SK-N-SH (cell line): ENCODE data around the gene RC3H2. TPM values are rescaled to one million over a fixed set of nuclear protein-coding genes. Genes with fewer than 3 reads are reported as not detected.
"Not testable (repeated sequence)": the region's sequence is repeated elsewhere in the genome, so short reads cannot be mapped to it uniquely, and the experiment has no call there.

ENCODE experiments used
- CTCF ChIA-PET: fragments of 300-600, 350-600 bp; formaldehyde crosslinking; extraction: SDS; loops from one replicate; lab custom pipeline; 2021; lab: Yijun Ruan, JAX
- POLR2A ChIA-PET: fragments of 350-600 bp; sonication (Branson Sonifier 250); formaldehyde crosslinking; extraction: SDS; loops from one replicate; lab custom pipeline; 2020; ENCODE audit warnings: antibody characterized with exemption, inconsistent platforms; lab: Yijun Ruan, JAX
- DNase-seq: peaks from one replicate; pipeline ENCODE4 v3.0.0; 2012
- H2AFZ ChIP-seq: fragments of 200-600 bp; sonication (generic); 2 replicates; pipeline ENCODE4 v1.8.1; 2016; ENCODE audit warnings: antibody characterized with exemption, mild to moderate bottlenecking, low read depth
- H3F3A ChIP-seq: fragments of 200-600 bp; sonication (generic); replicated peaks from 2 replicates; pipeline ENCODE3; 2016; ENCODE audit warnings: antibody characterized with exemption, mild to moderate bottlenecking; ENCODE audit not compliant: insufficient read depth
- H3K27ac ChIP-seq, 2 experiments: fragments of 200-500 bp in 1 of 2; fragments of 200-600 bp in 1 of 2; sonication (Bioruptor generic) in 1 of 2; sonication (generic), shearing (Covaris generic) in 1 of 2; 2 replicates each; pipeline versions ENCODE4 v1.5.1 to v1.6.1; 2014 to 2016; ENCODE audit warnings: low read depth in 2 of 2, inconsistent platforms in 1 of 2, low read length in 1 of 2, mild to moderate bottlenecking in 1 of 2, mixed read lengths in 1 of 2
- H3K27me3 ChIP-seq: fragments of 200-600 bp; sonication (generic), shearing (Covaris generic); 2 replicates; pipeline ENCODE4 v1.6.1; 2016; ENCODE audit warnings: mixed run types; ENCODE audit not compliant: insufficient read depth
- H3K36me3 ChIP-seq, 2 experiments: fragments of 200-500 bp in 1 of 2; fragments of 200-600 bp in 1 of 2; sonication (Bioruptor generic) in 1 of 2; sonication (generic) in 1 of 2; replicated peaks in 1 of 2; 2 replicates each; pipeline versions ENCODE3 to v1.5.1; 2014 to 2016; ENCODE audit warnings: low read length in 1 of 2, mild to moderate bottlenecking in 1 of 2; ENCODE audit not compliant: insufficient read depth in 2 of 2, control insufficient read depth in 1 of 2
- H3K4me1 ChIP-seq, 2 experiments: fragments of 200-500 bp in 1 of 2; fragments of 200-600 bp in 1 of 2; sonication (Bioruptor generic) in 1 of 2; sonication (generic), shearing (Covaris generic) in 1 of 2; 2 replicates each; pipeline versions ENCODE4 v1.5.1 to v1.6.1; 2014 to 2016; ENCODE audit warnings: low read depth in 1 of 2, low read length in 1 of 2, mixed run types in 1 of 2; ENCODE audit not compliant: insufficient read depth in 2 of 2, control insufficient read depth in 1 of 2
- H3K4me2 ChIP-seq: fragments of 200-600 bp; sonication (generic), shearing (Covaris generic); 2 replicates; pipeline ENCODE4 v1.6.1; 2017; ENCODE audit warnings: mixed run types
- H3K4me3 ChIP-seq, 2 experiments: fragments of 200-500 bp in 1 of 2; fragments of 200-600 bp in 1 of 2; sonication (Bioruptor generic) in 1 of 2; sonication (generic), shearing (Covaris generic) in 1 of 2; 2 replicates each; pipeline versions ENCODE4 v1.5.1 to v1.8.1; 2014 to 2016; ENCODE audit warnings: low read depth in 2 of 2, inconsistent platforms in 1 of 2, low read length in 1 of 2, mild to moderate bottlenecking in 1 of 2, mixed read lengths in 1 of 2, moderate library complexity in 1 of 2
- H3K79me2 ChIP-seq: fragments of 200-600 bp; sonication (generic); 2 replicates; pipeline ENCODE4 v1.8.1; 2017; ENCODE audit warnings: mild to moderate bottlenecking; ENCODE audit not compliant: insufficient read depth
- H3K9ac ChIP-seq: fragments of 200-600 bp; sonication (generic); 2 replicates; pipeline ENCODE4 v1.6.1; 2017; ENCODE audit warnings: mixed run types
- H3K9me2 ChIP-seq: fragments of 200-600 bp; sonication (generic); 2 replicates; pipeline ENCODE4 v1.6.1; 2017; ENCODE audit warnings: mixed run types
- H3K9me3 ChIP-seq: fragments of 200-600 bp; sonication (generic); 2 replicates; pipeline ENCODE4 v1.6.1; 2017; ENCODE audit warnings: mixed run types, mild to moderate bottlenecking, moderate library complexity
- H4K20me1 ChIP-seq: fragments of 200-600 bp; sonication (generic); 2 replicates; pipeline ENCODE4 v1.6.1; 2017; ENCODE audit warnings: mild to moderate bottlenecking, mixed run types; ENCODE audit not compliant: insufficient read depth
- CHD2 ChIP-seq: fragments of 150-350 bp; IDR thresholded peaks from 2 replicates; pipeline ENCODE4 v1.6.1; 2018; ENCODE audit warnings: low read length; ENCODE audit not compliant: partially characterized antibody
- FOXM1 ChIP-seq: IDR thresholded peaks from 2 replicates; pipeline ENCODE4 v1.4.0; 2012; ENCODE audit warnings: low read depth, mild to moderate bottlenecking
- JUND ChIP-seq: IDR thresholded peaks from 2 replicates; pipeline ENCODE4 v1.4.0; 2012
- MXI1 ChIP-seq: IDR thresholded peaks from 2 replicates; pipeline ENCODE4 v1.6.1; 2012; ENCODE audit warnings: mild to moderate bottlenecking, low read depth, low read length, improper control_type of control experiment
- WGBS: methylation state at CpG from one replicate; pipeline ENCODE4 v1.1.6; 2017; ENCODE audit warnings: low lambda C conversion rate; 5-methylcytosine and 5-hydroxymethylcytosine counted together
- polyA plus RNA-seq, 3 experiments: library from polyadenylated mRNA; depleted of rRNA; stranded (reverse); fragments of >200 nt; gene quantifications; 2 replicates each; pipeline ENCODE4 v1.2.3, GENCODE V29; 2012
- TF ChIP-seq, protein P1 (sequence below): fragments of 150-350 bp; IDR thresholded peaks from 2 replicates; pipeline ENCODE4 v1.6.1; 2016; ENCODE audit warnings: mild to moderate bottlenecking, low read depth, low read length
- TF ChIP-seq, protein P2 (sequence below): fragments of 200-600 bp; sonication (generic); IDR thresholded peaks from 2 replicates; pipeline ENCODE4 v1.6.1; 2017; ENCODE audit warnings: antibody characterized with exemption, mild to moderate bottlenecking, moderate library complexity

RC3H2 gene
- polyA plus RNA-seq, 1 of the 3 experiments (the other 2 are of a cell fraction) = 12.4 TPM

DNA sequence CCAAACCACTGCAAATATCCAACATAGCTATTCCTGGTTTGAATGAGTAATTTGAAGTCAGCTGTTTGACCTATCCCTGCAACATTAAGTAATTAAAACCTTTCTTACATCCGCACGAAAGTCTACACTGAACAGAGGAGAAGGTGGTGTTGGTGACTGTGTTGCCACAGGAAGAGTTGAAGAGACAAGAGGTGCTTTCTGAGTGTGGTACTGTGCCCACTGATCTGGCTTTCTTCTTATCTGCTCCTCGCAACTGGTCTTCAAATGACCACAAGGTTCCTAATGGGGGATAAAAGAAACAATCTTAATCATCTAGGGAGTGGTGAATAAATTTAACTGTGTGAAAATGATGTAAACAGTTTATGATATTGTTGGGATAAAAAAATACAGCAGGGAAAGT is 47.3 kb downstream of the RC3H2 start:
- TF ChIP-seq FOXM1 = no peak
- TF ChIP-seq, protein P1, sequence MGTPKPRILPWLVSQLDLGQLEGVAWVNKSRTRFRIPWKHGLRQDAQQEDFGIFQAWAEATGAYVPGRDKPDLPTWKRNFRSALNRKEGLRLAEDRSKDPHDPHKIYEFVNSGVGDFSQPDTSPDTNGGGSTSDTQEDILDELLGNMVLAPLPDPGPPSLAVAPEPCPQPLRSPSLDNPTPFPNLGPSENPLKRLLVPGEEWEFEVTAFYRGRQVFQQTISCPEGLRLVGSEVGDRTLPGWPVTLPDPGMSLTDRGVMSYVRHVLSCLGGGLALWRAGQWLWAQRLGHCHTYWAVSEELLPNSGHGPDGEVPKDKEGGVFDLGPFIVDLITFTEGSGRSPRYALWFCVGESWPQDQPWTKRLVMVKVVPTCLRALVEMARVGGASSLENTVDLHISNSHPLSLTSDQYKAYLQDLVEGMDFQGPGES = no peak
- no peak for TF ChIP-seq CHD2
- H3F3A ChIP-seq = no peaks in the 10 kb centered on the region

DNA sequence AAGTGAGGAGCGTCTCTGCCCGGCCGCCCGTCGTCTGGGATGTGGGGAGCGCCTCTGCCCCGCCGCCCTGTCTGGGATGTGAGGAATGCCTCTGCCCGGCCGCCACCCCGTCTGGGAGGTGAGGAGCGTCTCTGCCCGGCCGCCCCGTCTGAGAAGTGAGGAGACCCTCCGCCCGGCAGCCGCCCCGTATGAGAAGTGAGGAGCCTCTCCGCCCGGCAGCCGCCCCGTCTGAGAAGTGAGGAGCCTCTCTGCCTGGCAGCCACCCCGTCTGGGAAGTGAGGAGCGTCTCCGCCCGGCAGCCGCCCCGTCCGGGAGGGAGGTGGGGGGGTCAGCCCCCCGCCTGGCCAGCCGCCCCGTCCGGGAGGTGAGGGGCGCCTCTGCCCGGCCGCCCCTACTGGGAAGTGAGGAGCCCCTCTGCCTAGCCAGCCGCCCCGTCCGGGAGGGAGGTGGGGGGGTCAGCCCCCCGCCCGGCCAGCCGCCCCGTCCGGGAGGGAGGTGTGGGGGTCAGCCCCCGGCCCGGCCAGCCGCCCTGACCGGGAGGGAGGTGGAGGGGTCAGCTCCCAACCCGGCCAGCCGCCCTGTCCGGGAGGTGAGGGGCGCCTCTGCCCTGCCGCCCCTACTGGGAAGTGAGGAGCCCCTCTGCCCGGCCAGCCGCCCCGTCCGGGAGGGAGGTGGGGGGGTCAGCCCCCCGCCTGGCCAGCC is 52.9 kb downstream of the RC3H2 start:
- H3K9me3 ChIP-seq, H3K4me1 ChIP-seq, H3K79me2 ChIP-seq, H3K9ac ChIP-seq, DNase-seq, CTCF ChIA-PET, POLR2A ChIA-PET, H2AFZ ChIP-seq, H3K27me3 ChIP-seq, H3K27ac ChIP-seq, H3K4me3 ChIP-seq, H3K4me2 ChIP-seq, H3F3A ChIP-seq, H3K9me2 ChIP-seq, H4K20me1 ChIP-seq: not testable (repeated sequence)
- no CpG with 5 or more reads among the region's 59 CpGs for WGBS
- peaks cover 70 to 76% of the 10 kb centered on the region in 2 experiments for H3K36me3 ChIP-seq

More for the DNA sequence above, 47.3 kb downstream of the RC3H2 start:
- Histone ChIP-seq H4K20me1 (no peaks in the 10 kb centered on the region), H2AFZ (no peak overlapping the region), H3K4me2 (no peak overlapping the region), H3K9ac (no peak overlapping the region), H3K4me3 (no peak overlapping the region), H3K4me1 (no peaks in the 10 kb centered on the region), H3K9me3 (no peaks in the 10 kb centered on the region), H3K9me2 (no peaks in the 10 kb centered on the region), H3K27me3 (no peaks in the 10 kb centered on the region), H3K79me2 (peaks cover 6% of the 10 kb centered on the region; the same call in 1 of the 2 replicates), H3K36me3 (peaks cover 70 to 92% of the 10 kb centered on the region in 2 experiments), H3K27ac (no peak overlapping the region)
- WGBS = 93% methylated on average over 3 of the region's 3 CpGs
- POLR2A ChIA-PET = no interaction called here
- CTCF ChIA-PET = no interaction called here
- no peak for DNase-seq

DNA sequence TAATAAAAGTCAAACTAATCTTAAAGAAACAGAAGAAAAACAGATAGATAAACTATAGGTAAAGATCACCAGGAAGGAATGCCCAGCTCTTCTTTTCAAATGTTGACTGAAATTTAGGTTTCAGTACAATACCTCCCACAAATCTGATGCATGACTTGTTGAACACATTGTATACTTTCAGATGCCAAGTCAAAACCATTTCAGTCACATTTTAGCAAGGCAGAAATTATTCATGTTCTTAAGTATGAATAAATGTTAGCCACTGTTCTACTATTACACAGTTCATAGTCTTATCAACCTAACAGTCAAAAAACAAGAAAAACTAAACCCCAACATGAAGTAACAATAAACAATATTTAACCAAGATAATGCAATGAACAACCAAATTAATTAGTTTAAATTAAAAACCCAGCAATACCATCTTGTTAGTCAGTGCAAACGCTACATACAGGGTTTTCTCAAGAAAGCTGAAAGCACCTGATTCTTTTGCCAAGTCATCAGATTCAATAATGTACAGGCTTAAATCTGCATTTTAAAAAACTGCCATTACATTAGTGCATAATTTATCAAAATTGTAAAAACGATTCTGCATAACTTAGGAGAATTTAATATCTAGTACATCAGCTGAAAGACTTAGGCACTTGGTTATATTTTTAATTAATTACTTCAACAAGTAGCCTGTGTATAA is 56.8 kb downstream of the RC3H2 start:
- 64% methylated on average over 2 of the region's 2 CpGs for WGBS
- H3K27me3 ChIP-seq = no peaks in the 10 kb centered on the region
- peaks cover 23% of the 10 kb centered on the region for H3F3A ChIP-seq
- no peak overlapping the region for H3K4me2 ChIP-seq
- no peaks in the 10 kb centered on the region for H3K79me2 ChIP-seq
- H3K36me3 ChIP-seq = peaks cover 59% of the 10 kb centered on the region in 2 experiments
- no peak for DNase-seq
- H3K4me1 ChIP-seq = no peaks in the 10 kb centered on the region
- H3K9me2 ChIP-seq = no peaks in the 10 kb centered on the region
- H2AFZ ChIP-seq = no peak overlapping the region
- H3K27ac ChIP-seq = no peak overlapping the region
- no peak for TF ChIP-seq JUND
- TF ChIP-seq FOXM1 = no peak
- no peak for TF ChIP-seq MXI1
- TF ChIP-seq, protein P2, sequence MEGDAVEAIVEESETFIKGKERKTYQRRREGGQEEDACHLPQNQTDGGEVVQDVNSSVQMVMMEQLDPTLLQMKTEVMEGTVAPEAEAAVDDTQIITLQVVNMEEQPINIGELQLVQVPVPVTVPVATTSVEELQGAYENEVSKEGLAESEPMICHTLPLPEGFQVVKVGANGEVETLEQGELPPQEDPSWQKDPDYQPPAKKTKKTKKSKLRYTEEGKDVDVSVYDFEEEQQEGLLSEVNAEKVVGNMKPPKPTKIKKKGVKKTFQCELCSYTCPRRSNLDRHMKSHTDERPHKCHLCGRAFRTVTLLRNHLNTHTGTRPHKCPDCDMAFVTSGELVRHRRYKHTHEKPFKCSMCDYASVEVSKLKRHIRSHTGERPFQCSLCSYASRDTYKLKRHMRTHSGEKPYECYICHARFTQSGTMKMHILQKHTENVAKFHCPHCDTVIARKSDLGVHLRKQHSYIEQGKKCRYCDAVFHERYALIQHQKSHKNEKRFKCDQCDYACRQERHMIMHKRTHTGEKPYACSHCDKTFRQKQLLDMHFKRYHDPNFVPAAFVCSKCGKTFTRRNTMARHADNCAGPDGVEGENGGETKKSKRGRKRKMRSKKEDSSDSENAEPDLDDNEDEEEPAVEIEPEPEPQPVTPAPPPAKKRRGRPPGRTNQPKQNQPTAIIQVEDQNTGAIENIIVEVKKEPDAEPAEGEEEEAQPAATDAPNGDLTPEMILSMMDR = no peak
- ChIA-PET CTCF (no interaction called here), POLR2A (no interaction called here)
- H3K4me3 ChIP-seq = no peak overlapping the region
- H3K9me3 ChIP-seq = no peaks in the 10 kb centered on the region
- no peaks in the 10 kb centered on the region for H4K20me1 ChIP-seq
- no peak overlapping the region for H3K9ac ChIP-seq
